Mucosa of rectum (tissue), 2 donors: ENCODE results near the gene FOXJ3.

Experiments used
- H3K27ac ChIP-seq, 2 donors: one replicate each; pipeline ENCODE4 v1.7.0; 2013; ENCODE audit warnings: inconsistent platforms in 2 of 2, low read depth in 2 of 2, low read length in 2 of 2
- H3K27me3 ChIP-seq, 2 donors: one replicate each; pipeline ENCODE4 v1.7.0; 2013; ENCODE audit warnings: low read length in 2 of 2; ENCODE audit not compliant: control insufficient read depth in 2 of 2, insufficient read depth in 2 of 2
- H3K36me3 ChIP-seq, 2 donors: one replicate each; pipeline ENCODE4 v1.7.0; 2013; ENCODE audit warnings: low read length in 2 of 2; ENCODE audit not compliant: control insufficient read depth in 2 of 2, insufficient read depth in 2 of 2
- H3K4me1 ChIP-seq, 2 donors: one replicate each; pipeline ENCODE4 v1.7.0; 2013; ENCODE audit warnings: low read length in 2 of 2, mild to moderate bottlenecking in 1 of 2; ENCODE audit not compliant: control insufficient read depth in 2 of 2, insufficient read depth in 2 of 2
- H3K4me3 ChIP-seq, 2 donors: one replicate each; pipeline ENCODE4 v1.7.0; 2013; ENCODE audit warnings: low read length in 2 of 2
- H3K9ac ChIP-seq, 2 donors: one replicate each; pipeline ENCODE4 v1.7.0; 2013; ENCODE audit warnings: low read length in 2 of 2, low read depth in 1 of 2, mild to moderate bottlenecking in 1 of 2
- H3K9me3 ChIP-seq, 2 donors: one replicate each; pipeline ENCODE4 v1.7.0; 2013; ENCODE audit warnings: low read length in 2 of 2; ENCODE audit not compliant: control insufficient read depth in 2 of 2
- donor health status: healthy.
- donor health status: Normal muscosa, but diverticular disease.

The FOXJ3 gene

GRCh38 chr1:42143896-42144710, 190.9 kb downstream of the FOXJ3 start:
- Histone ChIP-seq H3K9ac (no peak overlapping the region), H3K36me3 (no peaks in the 10 kb centered on the region), H3K27ac (no peak overlapping the region), H3K9me3 (no peaks in the 10 kb centered on the region), H3K4me3 (no peak overlapping the region), H3K4me1 (peaks cover 0 to 2% of the 10 kb centered on the region in 2 donors), H3K27me3 (peaks cover 12 to 15% of the 10 kb centered on the region in 2 donors)

- Histone ChIP-seq H3K27ac (no peak overlapping the region), H3K27me3 (peaks cover 12 to 15% of the 10 kb centered on the region in 2 donors), H3K9ac (no peak overlapping the region)
Observed at GRCh38 chr1:42142894-42143675, 191.9 kb downstream of the FOXJ3 start.

GRCh38 chr1:42141978-42142377, 193.1 kb downstream of the FOXJ3 start:
- Histone ChIP-seq H3K27ac (no peak overlapping the region), H3K4me3 (no peak overlapping the region), H3K27me3 (peaks cover 12 to 17% of the 10 kb centered on the region in 2 donors), H3K9ac (no peak overlapping the region), H3K36me3 (no peaks in the 10 kb centered on the region), H3K4me1 (no peaks in the 10 kb centered on the region), H3K9me3 (no peaks in the 10 kb centered on the region)

More at GRCh38 chr1:42142894-42143675, 191.9 kb downstream of the FOXJ3 start:
- Histone ChIP-seq H3K4me3 (no peak overlapping the region), H3K36me3 (no peaks in the 10 kb centered on the region), H3K9me3 (no peaks in the 10 kb centered on the region), H3K4me1 (peaks cover 0 to 2% of the 10 kb centered on the region in 2 donors)

GRCh38 chr1:42140191-42140590, 194.8 kb downstream of the FOXJ3 start:
- peaks cover 7 to 9% of the 10 kb centered on the region in 2 donors for H3K27me3 ChIP-seq
- H3K9me3 ChIP-seq, result no peaks in the 10 kb centered on the region
- no peak overlapping the region for H3K27ac ChIP-seq
- no peaks in the 10 kb centered on the region for H3K4me1 ChIP-seq
- H3K36me3 ChIP-seq, result no peaks in the 10 kb centered on the region
- H3K9ac ChIP-seq, result no peak overlapping the region
- no peak overlapping the region for H3K4me3 ChIP-seq

GRCh38 chr1:42139444-42139843, 195.6 kb downstream of the FOXJ3 start:
- Histone ChIP-seq H3K9ac (no peak overlapping the region), H3K27me3 (peaks cover 6 to 7% of the 10 kb centered on the region in 2 donors), H3K27ac (no peak overlapping the region), H3K4me1 (no peaks in the 10 kb centered on the region), H3K4me3 (no peak overlapping the region), H3K9me3 (no peaks in the 10 kb centered on the region), H3K36me3 (no peaks in the 10 kb centered on the region)

- H3K4me1 ChIP-seq, result no peaks in the 10 kb centered on the region
- H3K9ac ChIP-seq, result no peak overlapping the region
- no peak overlapping the region for H3K4me3 ChIP-seq
- H3K27me3 ChIP-seq, result peaks cover 5 to 7% of the 10 kb centered on the region in 2 donors
- H3K36me3 ChIP-seq, result no peaks in the 10 kb centered on the region
- H3K27ac ChIP-seq, result no peak overlapping the region
- no peaks in the 10 kb centered on the region for H3K9me3 ChIP-seq
Observed at GRCh38 chr1:42138586-42138985, 196.4 kb downstream of the FOXJ3 start.

GRCh38 chr1:42137766-42138165, 197.3 kb downstream of the FOXJ3 start:
- H3K36me3 ChIP-seq, result no peaks in the 10 kb centered on the region
- H3K4me3 ChIP-seq, result no peak overlapping the region
- no peaks in the 10 kb centered on the region for H3K9me3 ChIP-seq
- no peak overlapping the region for H3K9ac ChIP-seq
- H3K27ac ChIP-seq, result no peak overlapping the region
- no peaks in the 10 kb centered on the region for H3K4me1 ChIP-seq
- peaks cover 2 to 7% of the 10 kb centered on the region in 2 donors for H3K27me3 ChIP-seq

- Histone ChIP-seq H3K9ac (no peak overlapping the region), H3K27ac (no peak overlapping the region), H3K4me1 (no peaks in the 10 kb centered on the region), H3K27me3 (peaks cover 2 to 4% of the 10 kb centered on the region in 2 donors), H3K4me3 (no peak overlapping the region), H3K9me3 (no peaks in the 10 kb centered on the region), H3K36me3 (no peaks in the 10 kb centered on the region)
Observed at GRCh38 chr1:42136466-42136865, 198.6 kb downstream of the FOXJ3 start.

- Histone ChIP-seq H3K27ac (no peak overlapping the region), H3K36me3 (no peaks in the 10 kb centered on the region), H3K9ac (no peak overlapping the region), H3K4me3 (no peak overlapping the region), H3K27me3 (peaks cover 2 to 4% of the 10 kb centered on the region in 2 donors), H3K4me1 (no peaks in the 10 kb centered on the region), H3K9me3 (no peaks in the 10 kb centered on the region)
Observed at GRCh38 chr1:42135426-42135825, 199.6 kb downstream of the FOXJ3 start.
